NOMO-1 treated with dmso at 0.1 percent for 144 hours (cell line): ENCODE results near the gene HSPB3.
"Not testable (repeated sequence)": the region's sequence is repeated elsewhere in the genome, so short reads cannot be mapped to it uniquely, and the experiment has no call there.

Source experiments
- DNase-seq: peaks from one replicate; lab custom pipeline; 2025; ENCODE audit not compliant: unreplicated experiment; lab: John Stamatoyannopoulos, UW

Gene HSPB3

DNA sequence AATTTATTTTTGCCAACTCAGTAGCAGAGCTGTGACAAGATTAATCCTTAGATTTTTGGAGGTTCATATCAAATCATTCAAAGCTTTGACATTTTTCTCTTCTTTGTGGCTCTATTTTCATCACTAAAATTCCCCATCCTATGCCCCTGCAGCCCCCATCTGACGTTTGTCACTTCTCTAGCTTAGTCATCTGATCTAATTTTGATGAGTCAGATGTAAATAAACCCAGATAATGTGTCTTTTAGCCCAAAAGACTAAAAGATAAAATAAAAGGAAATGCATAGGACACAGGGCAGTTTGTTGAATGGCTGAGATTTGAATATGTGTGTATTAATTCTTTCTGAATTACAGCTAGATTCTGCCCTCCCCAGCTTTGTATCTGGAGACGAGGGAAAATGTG lies 897 bp upstream of the HSPB3 start:
- no peak for DNase-seq

DNA sequence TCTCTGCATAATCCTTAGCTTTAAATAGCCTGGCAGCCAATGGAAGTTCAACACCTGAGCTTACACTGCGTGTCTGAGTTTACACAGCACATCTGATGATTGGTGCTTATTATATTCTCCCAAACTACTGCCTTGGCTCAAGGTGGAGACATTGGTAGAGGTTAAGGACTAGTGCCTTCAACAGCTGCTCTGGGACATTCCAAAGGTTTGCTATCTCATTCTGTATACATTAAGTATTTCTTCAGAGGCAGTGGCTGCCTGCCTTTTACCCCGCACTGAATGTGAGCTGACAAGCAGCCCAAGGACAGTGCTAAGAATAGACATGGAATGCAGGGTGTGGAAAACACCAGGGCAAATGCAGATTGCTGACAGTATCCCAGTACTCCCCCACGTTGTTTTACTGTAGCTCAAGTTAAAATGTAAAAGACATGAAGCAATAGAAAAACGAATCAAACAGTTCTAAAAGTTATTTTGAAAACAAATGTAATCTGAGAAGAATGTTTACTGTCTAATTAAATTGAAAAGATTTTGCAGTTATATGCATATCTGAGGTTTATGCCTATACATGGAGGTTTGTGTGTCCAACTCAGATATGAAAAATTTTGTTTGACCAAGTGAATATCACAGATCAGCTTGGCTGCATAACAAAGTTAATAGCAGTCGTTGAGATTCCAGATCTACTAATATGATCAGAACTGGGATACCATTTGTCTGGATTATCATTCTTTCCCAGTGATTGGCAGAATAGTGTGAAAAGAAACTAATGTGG lies 1.8 kb downstream of the HSPB3 start:
- DNase-seq: no peak

DNA sequence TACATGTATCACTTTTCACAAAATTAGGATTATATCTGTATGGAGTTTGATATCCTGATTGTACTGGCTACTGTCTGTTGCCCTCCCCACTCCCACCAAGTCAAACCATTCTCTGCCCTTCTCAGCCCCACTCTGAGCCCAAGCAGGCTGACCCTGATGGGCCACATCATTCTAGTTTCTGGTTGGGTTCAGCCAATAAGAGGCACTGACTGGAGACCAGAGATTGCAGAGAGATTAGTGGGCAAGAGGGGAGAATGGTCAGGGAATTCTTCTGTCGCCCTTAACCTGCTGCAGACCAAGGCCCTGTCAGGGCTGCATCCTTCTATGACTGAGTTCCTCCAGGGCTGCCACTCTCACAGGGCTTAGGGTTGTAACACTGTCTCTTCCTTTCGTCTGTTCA lies 2.7 kb downstream of the HSPB3 start:
- no peak for DNase-seq

DNA sequence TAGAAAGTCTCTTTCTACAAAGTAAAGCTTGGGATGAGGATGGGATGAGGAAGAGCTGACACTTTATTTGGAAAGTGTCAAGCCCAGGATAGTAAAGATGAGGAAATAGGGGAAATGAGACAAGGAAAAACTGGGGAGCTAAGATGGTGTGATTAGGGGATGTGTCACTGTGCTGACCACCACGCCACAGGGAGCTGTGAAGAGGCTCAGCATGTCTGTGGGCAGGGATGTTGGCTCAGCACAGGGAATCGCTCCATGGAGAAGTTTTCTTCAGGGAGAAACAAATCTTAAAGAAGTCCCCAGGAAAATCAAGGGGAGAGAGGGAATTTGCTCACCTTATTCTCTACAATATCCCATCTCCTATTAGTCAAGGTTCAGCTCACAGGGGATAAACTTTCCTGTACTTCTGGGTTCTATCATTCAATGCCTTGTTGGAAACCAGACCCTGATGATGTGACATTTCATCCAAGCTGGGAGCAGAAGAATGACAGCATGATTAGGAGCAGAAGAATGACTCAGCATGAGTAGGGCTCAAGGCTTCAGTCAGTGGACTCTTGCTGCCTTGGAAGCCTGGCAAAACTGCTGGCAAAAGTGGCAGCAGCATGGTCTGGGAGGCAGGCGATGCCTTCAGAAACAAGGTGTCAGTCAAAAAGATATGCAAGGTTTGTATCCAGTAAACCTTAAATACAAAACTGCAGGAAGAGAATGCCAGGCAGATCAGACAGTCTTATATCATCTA lies 4.9 kb downstream of the HSPB3 start:
- no peak for DNase-seq

DNA sequence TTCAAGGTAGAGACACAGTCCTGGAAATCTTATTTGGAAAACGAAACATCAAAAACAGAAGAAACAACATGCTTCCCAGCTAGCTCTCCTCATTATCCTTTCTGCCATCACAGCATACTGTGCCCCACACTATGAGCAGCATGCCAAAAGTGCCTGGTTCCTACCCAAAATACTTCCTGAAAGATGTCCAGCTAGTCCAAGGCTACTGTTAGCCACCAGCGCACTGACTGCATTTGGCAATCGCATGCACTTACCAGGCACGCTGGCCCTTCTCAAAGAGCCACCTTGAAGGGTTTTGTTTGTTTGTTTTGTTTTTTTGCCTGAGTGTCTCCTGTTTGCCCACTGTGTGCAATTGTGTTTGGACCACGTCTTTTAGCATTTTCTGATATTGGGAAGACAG lies 6.8 kb downstream of the HSPB3 start:
- no peak for DNase-seq

DNA sequence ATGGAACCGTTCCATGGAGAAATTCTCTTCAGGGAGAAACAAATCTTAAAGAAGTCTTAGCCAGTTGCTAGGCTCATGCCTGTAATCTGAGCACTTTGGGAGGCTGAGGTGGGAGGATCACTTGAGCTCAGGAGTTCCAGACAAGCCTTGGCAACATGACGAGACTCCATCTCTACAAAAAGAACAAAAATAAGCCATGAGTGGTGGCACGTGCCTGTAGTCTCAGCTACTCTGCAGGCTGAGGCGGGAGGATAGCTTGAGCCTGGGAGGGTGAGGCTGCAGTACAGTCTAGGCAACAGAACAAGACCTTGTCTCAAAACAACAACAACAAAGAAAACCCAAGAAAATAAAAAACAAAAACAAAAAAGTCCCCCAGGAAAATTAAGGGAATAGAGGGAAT lies 8.2 kb downstream of the HSPB3 start:
- no peak for DNase-seq

DNA sequence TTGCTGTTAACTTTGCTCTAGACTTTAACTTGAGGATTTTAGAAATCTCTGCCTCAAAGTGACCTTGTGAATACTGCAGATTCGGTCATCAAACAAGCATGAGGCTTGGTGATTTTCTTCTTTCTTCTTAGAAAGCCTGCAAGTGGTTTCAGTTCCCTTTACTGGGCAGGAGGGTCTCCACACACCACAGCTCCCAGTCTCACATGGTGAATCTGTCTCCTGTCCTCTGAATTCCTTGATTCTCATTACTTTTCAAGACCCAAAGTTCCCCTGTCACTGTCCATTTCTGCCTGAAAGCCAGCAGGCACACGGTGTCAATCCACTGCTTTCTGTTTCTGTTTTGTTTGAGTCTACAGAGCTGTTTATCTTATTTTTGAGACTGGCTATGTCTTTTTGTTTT lies 14.1 kb downstream of the HSPB3 start:
- no peak for DNase-seq

DNA sequence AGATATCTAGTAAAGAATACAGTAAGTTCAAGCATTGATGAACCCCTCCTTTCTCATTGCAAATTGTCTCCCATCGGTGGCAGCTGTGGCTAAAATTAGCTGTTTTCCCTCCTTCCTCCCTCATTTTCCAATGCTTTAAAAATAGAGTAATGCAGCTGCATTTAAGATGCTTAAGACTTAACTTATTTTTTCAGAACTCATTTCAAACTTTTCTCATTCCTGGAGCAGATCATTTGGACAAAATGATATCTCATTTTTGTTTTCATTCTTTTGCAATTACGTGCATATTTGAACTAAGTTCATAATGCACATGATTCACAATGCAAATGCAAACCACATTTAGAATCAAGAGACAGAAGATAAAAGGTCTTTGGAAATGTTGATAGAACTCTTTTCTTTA lies 14.6 kb downstream of the HSPB3 start:
- DNase-seq: no peak

DNA sequence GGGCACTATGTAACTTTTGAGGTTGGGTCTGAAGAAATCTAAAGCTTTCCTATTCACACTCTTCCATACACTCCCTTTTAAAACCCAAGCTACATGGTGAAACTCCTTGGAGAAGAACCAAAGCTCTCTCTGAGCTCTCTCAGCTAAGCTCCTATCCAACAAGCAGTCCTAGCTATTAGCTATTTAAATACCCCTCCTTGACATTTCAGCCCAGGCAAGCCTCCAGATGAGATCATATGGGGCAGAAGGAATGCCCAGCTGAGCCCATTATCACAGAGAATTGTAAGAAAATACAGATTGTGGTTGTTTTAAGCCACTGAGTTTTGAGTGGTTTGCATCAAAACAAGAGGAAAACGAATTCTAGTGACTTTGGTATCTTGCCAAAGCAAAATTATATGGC lies 15.2 kb downstream of the HSPB3 start:
- no peak for DNase-seq

DNA sequence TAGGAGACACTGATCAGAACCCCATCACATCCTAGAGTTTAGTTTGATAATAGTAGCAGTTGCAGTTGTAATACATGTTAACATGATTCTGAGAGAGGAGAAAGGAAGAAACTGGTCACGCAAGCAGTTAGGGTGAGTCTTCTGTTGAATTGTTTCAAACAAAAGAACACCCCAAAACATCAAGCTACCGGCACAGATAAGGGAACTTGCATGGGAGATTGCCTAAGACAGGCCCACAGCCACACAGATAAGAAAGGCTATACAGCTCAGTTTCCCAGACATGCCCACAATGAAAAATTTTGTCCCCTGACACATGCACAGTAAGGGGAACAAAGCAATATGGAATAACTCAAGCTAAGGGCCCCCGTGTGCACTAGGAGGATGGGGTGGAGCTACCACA lies 15.9 kb downstream of the HSPB3 start:
- DNase-seq: no peak

DNA sequence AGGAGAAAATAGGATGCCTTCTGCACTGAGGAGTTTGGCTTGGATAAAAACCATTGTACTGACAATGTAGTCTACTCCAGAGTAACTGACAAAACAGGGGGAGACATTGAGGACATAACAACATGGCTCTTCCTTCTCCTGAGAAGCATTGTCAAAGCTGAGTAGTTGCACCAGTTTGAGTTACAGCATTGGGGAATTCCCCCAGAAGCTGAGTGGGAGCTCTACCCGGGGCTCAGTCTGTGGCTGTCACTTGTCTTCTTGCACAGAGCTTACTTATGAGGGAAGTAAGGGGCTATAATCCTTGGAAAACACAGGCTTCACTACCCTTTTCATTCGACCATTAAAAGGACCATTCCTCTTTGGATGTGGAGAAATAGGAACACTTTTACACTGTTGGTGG lies 21.2 kb downstream of the HSPB3 start:
- DNase-seq: no peak

DNA sequence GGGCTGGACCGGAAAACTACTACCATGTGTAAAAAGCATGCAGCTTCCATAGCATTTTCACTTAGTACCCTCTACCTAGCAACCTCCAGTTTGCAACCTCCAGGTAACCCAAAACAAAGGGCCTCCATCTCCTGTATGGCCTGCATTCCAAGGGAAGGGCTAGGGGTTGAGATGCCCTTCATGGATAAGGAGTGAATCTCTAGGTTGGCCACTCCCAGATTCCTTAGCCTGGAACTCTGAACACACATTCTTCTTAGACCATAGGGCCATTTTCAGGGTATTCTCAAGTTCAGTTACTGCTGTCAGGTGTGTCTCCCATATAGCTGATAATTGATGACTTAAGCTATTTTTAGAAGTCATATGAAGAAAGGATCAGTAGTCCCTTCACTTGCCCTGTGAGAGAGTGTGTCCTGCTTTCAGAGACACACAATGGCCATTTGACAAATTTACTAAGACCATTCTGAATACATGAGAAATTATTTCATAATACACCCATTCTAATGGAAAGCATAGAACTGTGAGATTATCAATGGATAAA lies 22.5 kb downstream of the HSPB3 start:
- DNase-seq: no peak

DNA sequence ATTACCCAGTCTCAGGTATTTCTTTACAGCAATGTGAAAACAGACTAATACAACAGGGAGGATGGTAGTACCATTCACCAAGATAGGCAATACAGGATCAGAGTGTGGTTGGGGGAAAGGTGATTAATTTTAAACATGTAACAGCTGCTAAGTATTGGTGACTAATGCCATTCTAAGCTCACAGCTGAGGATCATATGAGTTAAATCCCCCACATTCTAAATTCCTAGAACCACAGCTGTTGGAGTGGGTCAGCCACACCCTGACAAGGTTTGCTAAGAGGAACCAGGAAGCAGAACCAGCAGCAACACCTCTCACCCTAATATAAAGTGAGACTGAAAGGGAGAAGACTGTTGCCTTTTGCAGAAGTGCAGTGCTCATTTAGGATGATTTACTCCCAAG lies 24.8 kb downstream of the HSPB3 start:
- no peak for DNase-seq

DNA sequence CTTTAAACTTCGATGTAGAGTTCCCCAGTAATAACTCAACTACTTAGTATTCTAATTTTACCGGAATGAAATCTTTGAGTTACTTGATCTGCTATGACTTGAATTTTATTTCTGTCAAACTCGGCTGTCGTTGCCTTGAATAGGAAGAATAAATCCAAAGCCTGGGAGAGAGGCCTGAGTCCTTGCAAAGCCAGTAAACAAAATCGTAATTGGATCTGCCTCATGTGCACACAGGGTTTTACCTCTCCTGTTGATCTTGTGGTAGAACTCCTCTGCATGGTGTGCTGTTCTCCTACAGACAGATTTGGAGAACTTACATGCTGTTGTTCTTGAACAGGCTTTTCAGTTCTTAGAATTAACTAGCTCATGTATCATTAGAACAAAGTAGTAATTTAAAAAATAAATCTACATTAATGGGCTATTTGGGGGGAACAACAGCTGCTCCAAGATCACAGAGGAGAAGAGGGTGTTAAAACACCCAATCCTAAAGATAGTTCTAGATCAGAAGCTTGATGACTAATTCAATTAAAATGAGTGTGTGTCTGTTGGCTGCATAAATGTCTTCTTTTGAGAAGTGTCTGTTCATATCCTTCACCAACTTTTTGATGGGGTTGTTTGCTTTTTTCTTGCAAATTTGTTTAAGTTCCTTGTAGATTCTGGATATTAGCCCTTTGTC lies 28.9 kb downstream of the HSPB3 start:
- no peak for DNase-seq

DNA sequence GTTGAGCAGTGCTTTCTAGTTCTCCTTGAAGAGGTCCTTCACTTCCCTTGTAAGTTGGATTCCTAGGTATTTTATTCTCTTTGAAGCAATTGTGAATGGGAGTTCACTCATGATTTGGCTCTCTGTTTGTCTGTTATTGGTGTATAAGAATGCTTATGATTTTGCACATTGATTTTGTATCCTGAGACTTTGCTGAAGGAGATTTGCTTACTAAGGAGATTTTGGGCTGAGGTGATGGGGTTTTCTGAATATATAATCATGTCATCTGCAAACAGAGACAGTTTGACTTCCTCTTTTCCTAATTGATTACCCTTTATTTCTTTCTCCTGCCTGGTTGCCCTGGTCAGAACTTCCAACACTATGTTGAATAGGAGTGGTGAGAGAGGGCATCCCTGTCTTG lies 30.2 kb downstream of the HSPB3 start:
- DNase-seq: not testable (repeated sequence)

DNA sequence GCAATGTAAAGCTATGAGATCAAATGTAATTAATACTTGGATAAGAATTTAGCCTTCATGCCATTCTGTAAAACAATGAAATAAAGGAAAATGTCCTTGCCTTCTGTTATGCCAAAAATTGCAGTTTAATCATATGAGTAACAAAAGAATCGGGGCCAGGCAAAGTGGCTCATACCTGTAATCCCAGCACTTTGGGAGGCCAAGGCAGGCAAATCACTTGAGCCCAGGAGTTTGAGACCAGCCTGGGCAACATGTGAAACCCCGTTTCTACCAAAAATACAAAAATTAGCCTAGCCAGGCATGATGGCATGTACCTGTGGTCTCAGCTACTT lies 34.1 kb downstream of the HSPB3 start:
- not testable (repeated sequence) for DNase-seq

DNA sequence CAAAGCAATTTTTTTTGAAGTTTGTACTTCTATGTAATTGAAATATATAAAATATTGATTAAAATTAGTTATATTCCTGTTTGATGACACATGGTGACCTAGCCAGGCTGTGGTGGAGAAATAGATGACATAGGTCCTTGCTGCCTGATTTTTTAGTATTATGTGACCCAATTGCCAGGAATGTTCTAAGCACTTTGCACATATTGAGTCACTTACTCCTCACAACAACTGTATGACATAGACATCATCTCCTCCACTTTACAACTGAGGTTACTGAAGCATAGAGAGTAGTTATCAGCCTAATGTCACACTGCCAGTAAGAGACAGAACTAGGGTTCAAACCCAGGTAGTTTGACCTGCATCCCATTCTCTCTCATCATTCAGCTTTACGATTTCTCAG lies 35.8 kb downstream of the HSPB3 start:
- DNase-seq: no peak

DNA sequence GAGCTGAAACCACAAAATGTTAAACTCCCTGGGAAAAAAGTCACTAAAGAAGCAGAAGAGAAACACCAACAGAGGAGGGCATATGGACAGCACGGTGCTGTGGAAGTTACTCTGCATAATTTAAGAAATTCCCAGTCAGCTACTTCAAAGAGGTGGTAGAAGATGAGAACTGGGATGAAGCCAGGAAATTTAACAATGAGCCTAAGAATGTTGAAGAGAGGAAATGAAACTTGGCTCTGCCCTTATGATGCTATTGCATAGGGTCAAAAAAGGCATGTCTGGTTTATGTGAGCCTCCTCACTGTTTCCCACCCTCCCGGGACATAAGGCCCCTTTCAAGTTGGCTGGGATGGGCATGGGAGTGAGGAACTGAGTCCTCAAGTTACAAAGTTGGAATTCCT lies 36.7 kb downstream of the HSPB3 start:
- DNase-seq: no peak

DNA sequence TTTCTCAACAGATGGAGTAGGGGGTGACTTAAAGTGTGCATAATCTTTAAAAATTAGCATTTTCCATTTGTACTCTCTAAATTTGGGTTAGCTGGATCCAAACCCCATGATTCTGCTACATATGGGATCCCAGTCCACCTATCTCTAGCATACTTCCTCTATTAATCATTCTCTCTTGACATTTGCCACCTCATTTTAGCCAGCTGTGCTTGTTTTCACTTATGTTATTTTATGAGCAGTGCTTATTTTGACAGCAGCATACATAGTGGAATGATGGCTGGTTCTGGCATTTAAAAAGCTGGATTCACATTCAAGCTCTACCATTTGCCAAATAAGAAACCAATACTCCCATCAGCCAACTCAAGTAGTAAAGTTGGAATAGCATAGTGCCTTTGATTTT lies 39.5 kb downstream of the HSPB3 start:
- no peak for DNase-seq
